Peyer's patch (tissue), 4 donors: ENCODE results near the gene WWTR1.

Experiments used
- POLR2A ChIP-seq, 2 donors: fragments of 450-650 bp; IDR thresholded peaks; one replicate each; pipeline ENCODE4 v1.5.1; 2017; ENCODE audit warnings: antibody characterized with exemption in 2 of 2, mild to moderate bottlenecking in 2 of 2, moderate library complexity in 2 of 2
- TF ChIP-seq, protein P1 (sequence below), 6 experiments: fragments of 450-650 bp in 4 of 6; fragments of 200-600 bp in 2 of 6; sonication (generic) in 1 of 6; IDR thresholded peaks; one replicate each; pipeline ENCODE4 v1.5.1; 2017 to 2019; ENCODE audit warnings: antibody characterized with exemption in 6 of 6, mild to moderate bottlenecking in 3 of 6, moderate library complexity in 1 of 6

DNA sequence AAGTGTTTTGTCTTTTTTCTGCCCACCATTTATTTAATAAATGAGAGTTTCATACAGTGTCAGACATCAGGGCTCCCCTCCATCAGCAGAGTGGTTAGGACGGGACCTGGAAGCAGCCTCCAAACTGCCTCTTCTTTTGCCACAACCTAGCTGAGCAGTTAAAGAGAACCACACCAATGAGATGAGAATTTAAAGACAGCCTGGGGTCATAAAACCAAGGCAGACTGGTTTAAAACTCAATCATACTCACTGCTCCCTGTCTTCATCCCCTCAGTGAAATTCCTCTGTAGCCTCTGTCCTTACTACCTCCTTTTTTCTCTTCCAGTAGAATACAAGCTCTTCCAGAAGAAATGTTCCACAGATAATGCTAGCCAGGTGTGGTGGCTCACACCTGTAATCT, 78.7 kb downstream of the WWTR1 start:
- TF ChIP-seq, protein P1, sequence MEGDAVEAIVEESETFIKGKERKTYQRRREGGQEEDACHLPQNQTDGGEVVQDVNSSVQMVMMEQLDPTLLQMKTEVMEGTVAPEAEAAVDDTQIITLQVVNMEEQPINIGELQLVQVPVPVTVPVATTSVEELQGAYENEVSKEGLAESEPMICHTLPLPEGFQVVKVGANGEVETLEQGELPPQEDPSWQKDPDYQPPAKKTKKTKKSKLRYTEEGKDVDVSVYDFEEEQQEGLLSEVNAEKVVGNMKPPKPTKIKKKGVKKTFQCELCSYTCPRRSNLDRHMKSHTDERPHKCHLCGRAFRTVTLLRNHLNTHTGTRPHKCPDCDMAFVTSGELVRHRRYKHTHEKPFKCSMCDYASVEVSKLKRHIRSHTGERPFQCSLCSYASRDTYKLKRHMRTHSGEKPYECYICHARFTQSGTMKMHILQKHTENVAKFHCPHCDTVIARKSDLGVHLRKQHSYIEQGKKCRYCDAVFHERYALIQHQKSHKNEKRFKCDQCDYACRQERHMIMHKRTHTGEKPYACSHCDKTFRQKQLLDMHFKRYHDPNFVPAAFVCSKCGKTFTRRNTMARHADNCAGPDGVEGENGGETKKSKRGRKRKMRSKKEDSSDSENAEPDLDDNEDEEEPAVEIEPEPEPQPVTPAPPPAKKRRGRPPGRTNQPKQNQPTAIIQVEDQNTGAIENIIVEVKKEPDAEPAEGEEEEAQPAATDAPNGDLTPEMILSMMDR (IDR thresholded peaks at IDR 0.05), result no peak
- TF ChIP-seq POLR2A (IDR thresholded peaks at IDR 0.05), result no peak
